Hair follicular keratinocyte (primary cell): ENCODE results near the gene LENG9. TPM values are rescaled to one million over a fixed set of nuclear protein-coding genes. Genes with fewer than 3 reads are reported as not detected.

ENCODE experiments used
- total RNA-seq: library from RNA; depleted of rRNA; stranded (reverse); fragments of >200 nt; gene quantifications from 2 replicates; pipeline ENCODE4 v1.2.3, GENCODE V29; 2015

Gene LENG9
- total RNA-seq = 4.5 and 8.2 TPM in 2 replicates

GRCh38 chr19:54463531-54464043, at the start of gene LENG9:
LENG9 (minus strand) TSS chr19:54463778; CDS start chr19:54463526, 252 bp downstream.

GRCh38 chr19:54502518-54503048, 39.0 kb upstream of the LENG9 start, which contains the start of gene LAIR2:
LAIR2 (plus strand) TSS chr19:54502831; CDS start chr19:54502919, 88 bp downstream.

GRCh38 chr19:54473071-54473891, 9.7 kb upstream of the LENG9 start, which contains the start of gene CDC42EP5:
CDC42EP5 (minus strand) TSS chr19:54473296; CDS start chr19:54465547, 7,749 bp downstream.

GRCh38 chr19:54448774-54449700, 14.5 kb downstream of the LENG9 start, which contains the start of gene LENG8:
LENG8 (plus strand) TSS chr19:54449199; CDS start chr19:54451345, 2,146 bp downstream.

GRCh38 chr19:54415208-54415900, 48.2 kb downstream of the LENG9 start, which contains the start of gene TTYH1:
TTYH1 (plus strand) TSS chr19:54415464; CDS start chr19:54415553, 89 bp downstream.

Other genes with a start within 250 kb of the LENG9 start
- not detected in 2 replicates for gene LILRB3, start 240.8 kb downstream of the LENG9 start, total RNA-seq
- not detected in 2 replicates for gene LILRA6, start 221.0 kb downstream of the LENG9 start, total RNA-seq
- not detected in 2 replicates for gene LILRB5, start 206.5 kb downstream of the LENG9 start, total RNA-seq
- gene LILRB2, start 182.7 kb downstream of the LENG9 start, total RNA-seq = not detected in 2 replicates
- gene LILRA5, start 150.6 kb downstream of the LENG9 start, total RNA-seq = not detected in 2 replicates
- gene LILRA4, start 124.6 kb downstream of the LENG9 start, total RNA-seq = not detected in 2 replicates
- not detected in 2 replicates for gene LAIR1, start 98.8 kb downstream of the LENG9 start, total RNA-seq
- not detected in 2 replicates for gene TTYH1, start 48.3 kb downstream of the LENG9 start, total RNA-seq
- 22.6 and 35.8 TPM in 2 replicates for gene LENG8, start 14.6 kb downstream of the LENG9 start, total RNA-seq
- gene CDC42EP5, start 9.5 kb upstream of the LENG9 start, total RNA-seq = 30.2 and 68.9 TPM in 2 replicates
- not detected in 2 replicates for gene LAIR2, start 39.1 kb upstream of the LENG9 start, total RNA-seq
- gene LILRA2, start 110.0 kb upstream of the LENG9 start, total RNA-seq = not detected in 2 replicates
- gene LILRA1, start 129.9 kb upstream of the LENG9 start, total RNA-seq = not detected in 2 replicates
- not detected in 2 replicates for gene LILRB1, start 166.7 kb upstream of the LENG9 start, total RNA-seq
- gene LILRB4, start 199.2 kb upstream of the LENG9 start, total RNA-seq = not detected in 2 replicates